ENCODE results near the gene SSR4.

The SSR4 gene

DNA sequence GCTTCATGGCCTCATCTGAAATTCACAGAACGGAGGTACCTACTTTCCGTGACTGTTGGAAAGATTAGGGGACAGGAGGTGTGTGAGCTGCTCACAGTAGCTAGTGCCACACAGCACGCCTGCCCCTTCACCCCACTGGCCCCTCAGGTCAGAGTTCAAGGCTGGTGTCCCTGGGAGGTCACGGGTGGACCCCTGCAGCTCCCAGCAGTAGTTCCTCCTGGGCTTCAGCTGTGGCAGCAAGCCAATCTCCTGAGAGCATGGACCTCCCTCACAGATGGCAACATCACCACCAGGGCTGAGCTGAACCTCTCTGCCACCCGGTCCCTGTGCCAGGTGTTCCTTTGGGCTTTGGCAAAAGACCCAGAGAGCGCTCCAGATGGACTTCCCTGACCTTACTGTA lies 2.1 kb upstream of the SSR4 start:
- Histone ChIP-seq H3K4me1 (ENCODE audit: low read depth, poor library complexity, severe bottlenecking) (peaks cover 8% of the 10 kb centered on the region), H3K27me3 (ENCODE audit: insufficient read depth, low read depth) (no peaks in the 10 kb centered on the region), H3K36me3 (ENCODE audit: insufficient read depth) (no peaks in the 10 kb centered on the region), H3K4me3 (IDR thresholded peaks at IDR 0.05; ENCODE audit: insufficient read depth, low read depth, low read length) (no peak overlapping the region), H3K4me2 (no peak overlapping the region), H2AFZ (ENCODE audit: low read depth) (no peak overlapping the region), H3K9ac (no peak overlapping the region), H3K79me2 (ENCODE audit: insufficient read depth, low read depth) (peaks cover 30% of the 10 kb centered on the region), H3K27ac (no peak overlapping the region), H4K20me1 (ENCODE audit: insufficient read depth) (no peaks in the 10 kb centered on the region)
- TF ChIP-seq, protein P1, sequence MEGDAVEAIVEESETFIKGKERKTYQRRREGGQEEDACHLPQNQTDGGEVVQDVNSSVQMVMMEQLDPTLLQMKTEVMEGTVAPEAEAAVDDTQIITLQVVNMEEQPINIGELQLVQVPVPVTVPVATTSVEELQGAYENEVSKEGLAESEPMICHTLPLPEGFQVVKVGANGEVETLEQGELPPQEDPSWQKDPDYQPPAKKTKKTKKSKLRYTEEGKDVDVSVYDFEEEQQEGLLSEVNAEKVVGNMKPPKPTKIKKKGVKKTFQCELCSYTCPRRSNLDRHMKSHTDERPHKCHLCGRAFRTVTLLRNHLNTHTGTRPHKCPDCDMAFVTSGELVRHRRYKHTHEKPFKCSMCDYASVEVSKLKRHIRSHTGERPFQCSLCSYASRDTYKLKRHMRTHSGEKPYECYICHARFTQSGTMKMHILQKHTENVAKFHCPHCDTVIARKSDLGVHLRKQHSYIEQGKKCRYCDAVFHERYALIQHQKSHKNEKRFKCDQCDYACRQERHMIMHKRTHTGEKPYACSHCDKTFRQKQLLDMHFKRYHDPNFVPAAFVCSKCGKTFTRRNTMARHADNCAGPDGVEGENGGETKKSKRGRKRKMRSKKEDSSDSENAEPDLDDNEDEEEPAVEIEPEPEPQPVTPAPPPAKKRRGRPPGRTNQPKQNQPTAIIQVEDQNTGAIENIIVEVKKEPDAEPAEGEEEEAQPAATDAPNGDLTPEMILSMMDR (conservative IDR thresholded peaks at IDR 0.05; ENCODE audit: low read depth, low read length), result no peak

DNA sequence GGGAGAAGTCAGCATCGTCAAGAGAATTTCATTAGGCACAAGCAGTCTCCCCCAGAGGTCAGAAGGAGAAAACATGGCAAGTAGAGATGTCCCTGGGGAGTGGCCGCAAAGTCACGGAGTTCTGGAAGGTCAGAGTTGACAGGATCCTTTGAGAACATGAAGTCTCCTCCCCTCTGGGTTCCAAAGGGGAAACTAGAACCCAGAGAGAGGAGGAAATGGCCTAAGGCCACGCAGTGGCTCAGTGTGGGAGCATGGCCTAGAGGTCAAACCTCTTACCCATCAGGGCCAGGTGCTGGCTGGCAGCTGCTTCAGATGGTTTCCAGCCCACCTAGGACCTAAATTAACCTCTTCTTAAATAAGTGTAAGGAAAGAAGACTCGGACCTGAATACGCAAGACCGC lies 1.2 kb upstream of the SSR4 start:
- H3K4me2 ChIP-seq, result peak overlapping the region; percentile 51
- TF ChIP-seq, protein P1 (conservative IDR thresholded peaks at IDR 0.05; ENCODE audit: low read depth, low read length), result no peak
- no peaks in the 10 kb centered on the region for H4K20me1 ChIP-seq (ENCODE audit: insufficient read depth)
- peak overlapping the region; percentile 75 for H3K9ac ChIP-seq
- H3K27me3 ChIP-seq (ENCODE audit: insufficient read depth, low read depth), result no peaks in the 10 kb centered on the region
- H2AFZ ChIP-seq (ENCODE audit: low read depth), result peak overlapping the region; percentile 52
- H3K79me2 ChIP-seq (ENCODE audit: insufficient read depth, low read depth), result peaks cover 30% of the 10 kb centered on the region
- H3K4me1 ChIP-seq (ENCODE audit: low read depth, poor library complexity, severe bottlenecking), result peaks cover 8% of the 10 kb centered on the region
- no peak overlapping the region for H3K4me3 ChIP-seq (IDR thresholded peaks at IDR 0.05; ENCODE audit: insufficient read depth, low read depth, low read length)
- no peaks in the 10 kb centered on the region for H3K36me3 ChIP-seq (ENCODE audit: insufficient read depth)
- H3K27ac ChIP-seq, result peak overlapping the region; percentile 63; the same call in 1 of the 2 replicates

DNA sequence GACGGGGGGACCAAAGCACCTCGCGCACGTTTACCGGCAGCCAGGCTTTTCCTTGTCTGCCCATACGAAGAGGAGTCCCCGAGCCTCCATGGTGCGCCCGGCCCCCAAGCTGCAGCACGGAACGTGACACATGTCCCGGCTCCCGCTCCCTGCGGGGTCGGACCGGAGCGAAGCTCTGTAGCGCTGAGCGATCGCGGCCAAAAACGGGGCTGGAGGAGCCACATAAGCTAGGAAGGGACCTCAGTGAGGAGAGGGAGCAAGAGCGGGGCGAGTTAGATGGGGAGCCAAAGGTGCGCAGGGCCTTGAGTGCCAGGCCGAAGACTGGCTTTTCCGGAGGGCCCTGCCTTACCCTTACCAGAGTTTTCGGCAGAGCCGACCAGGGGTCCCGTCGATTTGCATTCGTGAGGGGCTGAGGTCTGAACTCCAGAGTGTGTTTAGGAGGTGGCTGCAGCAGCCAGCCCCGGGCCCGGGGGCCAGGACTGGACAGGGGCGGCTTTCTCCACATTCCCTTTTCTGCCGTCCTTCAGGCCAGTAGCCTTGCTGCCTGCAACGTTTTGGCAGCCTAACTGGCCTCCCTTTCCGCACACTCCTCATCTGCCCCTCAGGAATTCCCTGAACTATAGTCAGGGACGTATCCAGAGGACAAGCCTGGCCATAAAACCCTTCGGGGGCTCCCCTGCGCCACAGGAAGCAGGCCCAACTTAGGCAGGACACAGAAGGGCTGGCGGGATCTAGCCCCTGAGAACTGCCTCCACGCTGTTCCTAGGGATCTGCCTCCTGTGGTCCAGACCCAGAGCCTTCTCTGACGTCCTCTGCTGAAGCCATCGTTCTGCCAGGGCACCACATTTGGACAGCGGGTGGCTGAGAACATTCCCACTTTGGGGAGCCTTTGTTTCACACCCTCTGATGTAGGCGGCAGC lies 689 bp downstream of the SSR4 start:
- Histone ChIP-seq H2AFZ (ENCODE audit: low read depth) (peak overlapping the region; percentile 13), H3K9ac (peak overlapping the region; percentile 75), H3K27me3 (ENCODE audit: insufficient read depth, low read depth) (no peaks in the 10 kb centered on the region), H3K4me3 (IDR thresholded peaks at IDR 0.05; ENCODE audit: insufficient read depth, low read depth, low read length) (no peak overlapping the region), H3K4me1 (ENCODE audit: low read depth, poor library complexity, severe bottlenecking) (peaks cover 8% of the 10 kb centered on the region), H3K36me3 (ENCODE audit: insufficient read depth) (no peaks in the 10 kb centered on the region), H3K27ac (peak overlapping the region; percentile 44), H3K79me2 (ENCODE audit: insufficient read depth, low read depth) (peaks cover 30% of the 10 kb centered on the region), H3K4me2 (peak overlapping the region; percentile 64), H4K20me1 (ENCODE audit: insufficient read depth) (no peaks in the 10 kb centered on the region)
- TF ChIP-seq, protein P1 (conservative IDR thresholded peaks at IDR 0.05; ENCODE audit: low read depth, low read length), result no peak

DNA sequence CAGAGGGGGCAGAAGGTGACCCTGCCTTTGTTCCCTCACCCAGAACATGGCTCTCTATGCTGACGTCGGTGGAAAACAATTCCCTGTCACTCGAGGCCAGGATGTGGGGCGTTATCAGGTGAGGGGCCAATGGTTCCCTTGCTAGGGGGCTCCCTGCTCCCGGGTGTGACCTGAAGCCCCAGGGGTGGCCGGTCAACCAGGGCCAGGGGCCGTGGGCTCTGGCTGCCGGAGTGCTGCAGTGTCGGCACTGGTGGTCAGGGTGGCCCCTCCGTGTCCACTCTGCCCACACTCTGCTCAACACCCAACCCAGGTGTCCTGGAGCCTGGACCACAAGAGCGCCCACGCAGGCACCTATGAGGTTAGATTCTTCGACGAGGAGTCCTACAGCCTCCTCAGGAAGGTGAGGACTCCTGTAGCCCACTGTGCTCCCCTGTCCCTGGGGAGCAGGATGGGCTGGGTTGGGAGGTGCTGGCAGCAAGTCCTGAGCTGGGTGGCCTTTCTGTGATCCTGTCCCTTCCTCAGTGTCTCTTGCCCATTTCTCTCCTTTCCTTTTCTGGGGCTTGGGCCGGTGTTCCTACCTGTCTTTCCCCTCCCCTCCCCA lies 3.0 kb downstream of the SSR4 start:
- H3K4me1 ChIP-seq (ENCODE audit: low read depth, poor library complexity, severe bottlenecking), result peaks cover 8% of the 10 kb centered on the region
- no peaks in the 10 kb centered on the region for H4K20me1 ChIP-seq (ENCODE audit: insufficient read depth)
- H3K27ac ChIP-seq, result no peak overlapping the region
- H2AFZ ChIP-seq (ENCODE audit: low read depth), result no peak overlapping the region
- no peaks in the 10 kb centered on the region for H3K27me3 ChIP-seq (ENCODE audit: insufficient read depth, low read depth)
- H3K79me2 ChIP-seq (ENCODE audit: insufficient read depth, low read depth), result peaks cover 28% of the 10 kb centered on the region
- H3K36me3 ChIP-seq (ENCODE audit: insufficient read depth), result no peaks in the 10 kb centered on the region
- H3K4me2 ChIP-seq, result no peak overlapping the region
- H3K4me3 ChIP-seq (IDR thresholded peaks at IDR 0.05; ENCODE audit: insufficient read depth, low read depth, low read length), result no peak overlapping the region
- TF ChIP-seq, protein P1 (conservative IDR thresholded peaks at IDR 0.05; ENCODE audit: low read depth, low read length), result no peak
- H3K9ac ChIP-seq, result no peak overlapping the region
